ENCODE measurements around the gene CCL3.
"Not testable (repeated sequence)": the region's sequence is repeated elsewhere in the genome, so short reads cannot be mapped to it uniquely, and the experiment has no call there.

The CCL3 gene

GRCh38 chr17:36114971-36115648 is 25.2 kb upstream of the CCL3 start:
- not testable (repeated sequence) for DNase-seq

- DNase-seq: not testable (repeated sequence)
Observed at GRCh38 chr17:36113131-36113530, 23.2 kb upstream of the CCL3 start.

GRCh38 chr17:36112572-36112971 is 22.6 kb upstream of the CCL3 start:
- no peak for DNase-seq

GRCh38 chr17:36111068-36111490 is 21.1 kb upstream of the CCL3 start:
- DNase-seq: no peak

- not testable (repeated sequence) for DNase-seq
Observed at GRCh38 chr17:36108265-36108664, 18.3 kb upstream of the CCL3 start.

- no peak for DNase-seq
Observed at GRCh38 chr17:36107660-36108059, 17.7 kb upstream of the CCL3 start.

DNA sequence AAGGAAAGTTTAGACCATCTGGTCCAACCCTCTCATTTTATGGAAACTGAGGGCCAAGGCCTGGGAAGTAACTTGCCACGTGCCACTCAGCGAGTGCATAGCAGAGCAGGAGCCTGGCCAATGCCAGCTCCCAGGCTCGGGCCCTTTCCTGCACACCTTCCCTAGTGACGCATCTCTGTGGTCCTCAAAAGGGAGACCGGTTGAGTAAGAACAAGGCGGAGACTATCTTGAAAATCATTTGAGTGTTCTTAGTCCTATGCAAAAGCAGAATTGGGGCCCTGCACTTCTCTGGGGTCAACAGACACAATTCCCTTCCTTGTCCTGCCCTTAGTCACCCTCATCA is 16.5 kb upstream of the CCL3 start:
- no peak for DNase-seq

GRCh38 chr17:36105781-36106492 is 16.0 kb upstream of the CCL3 start:
- no peak for DNase-seq

GRCh38 chr17:36104701-36105181 is 14.8 kb upstream of the CCL3 start:
- DNase-seq: no peak

DNA sequence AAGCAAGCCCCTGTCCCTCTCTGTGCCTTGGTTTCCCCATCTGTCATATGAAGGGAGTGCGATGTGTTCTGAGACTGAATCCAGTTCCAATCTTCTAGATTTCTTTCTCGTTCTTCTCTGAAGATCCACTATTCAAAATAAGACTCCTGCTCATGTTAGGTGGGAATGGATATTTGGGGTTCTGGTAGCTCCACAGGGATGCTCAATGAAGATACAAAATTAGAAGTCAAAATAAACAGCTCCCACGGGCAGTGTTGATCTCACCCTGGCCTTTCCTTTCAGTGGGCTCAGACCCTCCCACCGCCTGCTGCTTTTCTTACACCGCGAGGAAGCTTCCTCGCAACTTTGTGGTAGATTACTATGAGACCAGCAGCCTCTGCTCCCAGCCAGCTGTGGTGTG is 14.3 kb upstream of the CCL3 start:
- DNase-seq: not testable (repeated sequence)

DNA sequence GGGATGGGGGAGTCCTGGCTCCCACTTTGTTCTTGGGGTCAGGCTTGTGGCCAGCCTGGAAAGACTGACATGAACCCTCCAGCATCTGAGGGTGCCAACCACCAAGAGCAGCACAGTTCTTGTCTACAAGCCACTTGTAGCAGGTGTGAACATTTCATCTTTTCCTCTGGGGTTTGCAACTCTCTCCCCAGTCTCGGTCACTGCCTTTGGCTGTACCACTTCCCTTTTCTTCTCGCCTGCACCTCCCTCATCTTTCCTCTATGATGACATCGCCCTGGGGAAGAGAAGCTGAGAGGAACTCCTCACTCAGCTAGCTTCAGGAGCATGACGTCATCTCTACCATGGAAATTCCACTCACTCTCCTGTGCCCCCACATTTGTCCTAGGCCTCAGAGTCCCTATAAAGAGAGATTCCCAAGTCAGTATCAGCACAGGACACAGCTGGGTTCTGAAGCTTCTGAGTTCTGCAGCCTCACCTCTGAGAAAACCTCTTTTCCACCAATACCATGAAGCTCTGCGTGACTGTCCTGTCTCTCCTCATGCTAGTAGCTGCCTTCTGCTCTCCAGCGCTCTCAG is 13.5 kb upstream of the CCL3 start, which contains the start of gene CCL4:
Gene CCL4 (plus strand): TSS at position 427 of the 575 bp plus-strand sequence. CDS start 79 bp downstream, at position 506.
- DNase-seq: not testable (repeated sequence)

GRCh38 chr17:36099004-36099403 is 9.1 kb upstream of the CCL3 start:
- not testable (repeated sequence) for DNase-seq

GRCh38 chr17:36095992-36096391 is 6.0 kb upstream of the CCL3 start:
- no peak for DNase-seq

DNA sequence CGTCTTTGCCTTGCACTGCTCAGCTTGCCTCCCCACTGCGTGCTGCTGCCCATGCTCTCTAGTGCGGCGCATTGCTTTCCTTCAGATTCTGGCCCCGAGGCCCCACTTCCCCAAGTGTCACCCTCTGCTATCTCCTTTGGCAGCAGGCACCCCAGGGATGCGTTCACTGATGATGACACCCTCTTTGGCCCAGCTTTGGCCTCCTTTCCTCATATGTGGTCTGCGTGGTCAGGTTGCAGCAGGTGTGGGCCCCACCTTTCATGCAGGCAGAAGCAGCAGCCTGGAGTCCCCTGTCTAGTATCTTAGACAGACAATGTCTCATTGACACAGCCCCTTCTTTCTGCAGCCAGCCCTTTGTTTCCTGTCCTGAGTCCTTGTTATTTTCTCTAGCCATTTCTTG is 4.8 kb upstream of the CCL3 start:
- DNase-seq: no peak

DNA sequence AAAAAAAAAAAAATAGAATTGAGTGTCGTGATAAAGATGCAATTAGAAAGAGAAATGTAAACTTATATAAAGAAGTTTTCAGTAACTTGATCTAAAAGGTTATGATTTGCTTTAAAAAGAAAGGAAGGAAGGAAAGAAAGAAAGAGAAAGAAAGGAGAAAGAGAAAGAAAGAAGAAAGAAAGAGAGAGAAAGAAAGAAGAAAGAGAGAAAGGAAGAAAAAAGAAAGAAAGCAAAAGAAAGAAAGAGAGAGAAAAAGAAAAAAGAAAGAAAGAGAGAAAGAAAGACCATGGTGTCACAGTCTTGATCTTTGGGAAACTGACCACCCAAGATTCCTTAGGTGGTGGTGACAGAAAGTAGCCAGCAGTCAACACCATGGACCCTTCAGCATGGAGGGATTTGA is 4.3 kb upstream of the CCL3 start:
- no peak for DNase-seq

DNA sequence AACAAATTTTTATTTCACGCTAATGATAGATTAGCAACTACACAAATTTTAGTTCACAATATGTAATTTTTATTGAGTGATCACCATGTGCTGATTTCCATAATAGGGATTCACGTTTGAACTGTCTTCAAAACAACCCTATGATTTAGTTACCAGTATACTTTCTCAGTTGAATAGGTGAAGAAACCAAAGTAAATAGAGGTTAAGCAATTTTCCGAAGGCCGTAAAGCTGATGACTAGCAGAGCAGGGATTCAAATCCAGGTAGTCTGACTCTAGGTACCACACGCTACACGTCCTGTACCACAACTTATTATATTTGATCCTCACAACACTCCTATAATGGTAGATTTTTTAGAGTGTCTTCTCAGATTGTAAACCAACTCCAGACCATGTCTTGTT is 2.8 kb upstream of the CCL3 start:
- DNase-seq: not testable (repeated sequence)

DNA sequence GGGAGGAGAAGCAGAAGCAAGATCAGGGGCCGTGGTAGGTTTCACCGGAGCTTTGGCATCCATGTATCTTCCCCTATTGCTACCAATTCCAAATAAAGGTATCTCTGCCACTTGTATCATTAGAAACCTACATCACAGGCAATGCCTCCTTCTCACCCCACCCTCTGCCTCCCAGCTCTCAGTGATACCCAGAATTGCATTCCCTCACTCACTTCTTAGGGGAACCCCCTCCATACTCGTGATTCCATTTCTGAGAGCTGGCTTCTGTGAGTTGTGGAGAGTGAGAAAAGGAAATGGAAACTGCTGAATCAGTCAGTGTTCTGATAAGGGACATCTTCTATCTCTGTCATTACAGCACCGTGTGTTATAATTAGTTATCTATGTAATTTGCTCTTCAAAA is 2.3 kb upstream of the CCL3 start:
- DNase-seq: no peak

- no peak for DNase-seq
Observed at GRCh38 chr17:36089339-36089865, 541 bp downstream of the CCL3 start.

DNA sequence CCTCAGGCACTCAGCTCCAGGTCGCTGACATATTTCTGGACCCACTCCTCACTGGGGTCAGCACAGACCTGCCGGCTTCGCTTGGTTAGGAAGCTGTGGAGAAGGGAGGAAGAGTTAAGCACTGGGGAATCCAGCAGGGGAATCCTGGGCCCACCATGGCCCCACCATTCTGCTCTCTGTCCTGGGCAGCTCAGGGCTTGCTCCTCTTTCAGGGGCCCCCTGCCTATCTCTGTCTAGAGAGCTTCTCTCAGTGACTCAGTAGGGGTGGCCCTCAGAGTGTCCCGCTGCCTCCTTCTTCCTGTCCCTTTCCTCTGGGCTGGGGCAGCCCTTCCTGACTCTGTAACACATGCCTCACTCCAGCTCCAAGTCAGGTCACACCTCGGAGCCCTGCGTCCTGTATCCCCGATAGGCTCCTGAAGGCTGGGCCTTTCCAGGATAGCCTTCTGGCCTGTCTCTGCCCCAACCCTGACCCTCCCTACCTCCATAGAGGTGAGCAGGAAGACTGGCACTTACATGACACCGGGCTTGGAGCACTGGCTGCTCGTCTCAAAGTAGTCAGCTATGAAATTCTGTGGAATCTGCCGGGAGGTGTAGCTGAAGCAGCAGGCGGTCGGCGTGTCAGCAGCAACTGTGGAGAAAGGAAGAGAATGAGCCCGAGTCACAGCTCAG is 1.1 kb downstream of the CCL3 start:
- DNase-seq: no peak

GRCh38 chr17:36087897-36088572 is 1.9 kb downstream of the CCL3 start:
- DNase-seq: not testable (repeated sequence)

GRCh38 chr17:36087471-36087870 is 2.5 kb downstream of the CCL3 start:
- not testable (repeated sequence) for DNase-seq

- DNase-seq: no peak
Observed at GRCh38 chr17:36086791-36087190, 3.2 kb downstream of the CCL3 start.

GRCh38 chr17:36085765-36086164 is 4.2 kb downstream of the CCL3 start:
- DNase-seq: no peak

All from CD4-positive, alpha-beta T cell treated with Interleukin-6 for 4 hours (primary cell).